Fibroblast of lung (primary cell): ENCODE data around the gene NTMT1. TPM values are rescaled to one million over a fixed set of nuclear protein-coding genes. Genes with fewer than 3 reads are reported as not detected.
"Not testable (repeated sequence)": the region's sequence is repeated elsewhere in the genome, so short reads cannot be mapped to it uniquely, and the experiment has no call there.

Experiments used
- DNase-seq, 2 donors: peaks; one replicate each; pipeline versions ENCODE4 v3.0.0 to v3.0.0-alpha.2; 2010; ENCODE audit warnings: low read depth in 2 of 2
- H2AFZ ChIP-seq: 2 replicates; pipeline ENCODE4 v1.5.1; 2012; ENCODE audit warnings: low read length, control low read depth, inconsistent platforms
- H3K27ac ChIP-seq: 2 replicates; pipeline ENCODE4 v1.5.1; 2011; ENCODE audit warnings: low read length, control low read depth; ENCODE audit not compliant: insufficient read depth
- H3K27me3 ChIP-seq: 2 replicates; pipeline ENCODE4 v1.5.1; 2011; ENCODE audit warnings: mild to moderate bottlenecking, low read length; ENCODE audit not compliant: control insufficient read depth, insufficient read depth
- H3K36me3 ChIP-seq: 2 replicates; pipeline ENCODE4 v1.5.1; 2011; ENCODE audit warnings: low read length; ENCODE audit not compliant: control insufficient read depth, insufficient read depth
- H3K4me1 ChIP-seq: 2 replicates; pipeline ENCODE4 v1.5.1; 2011; ENCODE audit warnings: low read length; ENCODE audit not compliant: control insufficient read depth, insufficient read depth; ENCODE audit errors: extremely low read depth
- H3K4me2 ChIP-seq: 2 replicates; pipeline ENCODE4 v1.5.1; 2011; ENCODE audit warnings: low read length, control low read depth; ENCODE audit not compliant: insufficient read depth; ENCODE audit errors: extremely low read depth
- H3K4me3 ChIP-seq, 4 experiments: fragments of 200-600 bp in 1 of 4; sonication (generic) in 1 of 4; replicated peaks in 1 of 4; 2 replicates each; pipeline ENCODE4 v1.5.1; 2011 to 2016; ENCODE audit warnings: low read length in 4 of 4, low read depth in 3 of 4, mild to moderate bottlenecking in 3 of 4, control low read depth in 2 of 4, inconsistent platforms in 1 of 4, mixed read lengths in 1 of 4; ENCODE audit not compliant: insufficient read depth in 1 of 4; ENCODE audit errors: control extremely low read depth in 1 of 4
- H3K79me2 ChIP-seq: 2 replicates; pipeline ENCODE4 v1.5.1; 2012; ENCODE audit warnings: mild to moderate bottlenecking, low read length, inconsistent platforms; ENCODE audit not compliant: control insufficient read depth, insufficient read depth
- H3K9ac ChIP-seq: 2 replicates; pipeline ENCODE4 v1.5.1; 2011; ENCODE audit warnings: mild to moderate bottlenecking, low read length, control low read depth; ENCODE audit not compliant: insufficient read depth
- H3K9me3 ChIP-seq: 2 replicates; pipeline ENCODE4 v1.5.1; 2012; ENCODE audit warnings: low read depth, low read length; ENCODE audit not compliant: control insufficient read depth, insufficient read depth
- H4K20me1 ChIP-seq: 2 replicates; pipeline ENCODE4 v1.5.1; 2011; ENCODE audit warnings: low read length; ENCODE audit not compliant: control insufficient read depth, insufficient read depth; ENCODE audit errors: extremely low read depth
- EZH2 ChIP-seq: IDR thresholded peaks from 2 replicates; pipeline ENCODE4 v1.5.1; 2012; ENCODE audit warnings: low read length, control low read depth, mild to moderate bottlenecking; ENCODE audit errors: missing control alignments
- polyA plus RNA-seq, 2 donors: library from polyadenylated mRNA; depleted of rRNA in 1 of 2; stranded (reverse) in 1 of 2; unstranded in 1 of 2; fragments of >200 nt; gene quantifications; 2 replicates each; pipeline ENCODE4 v1.2.1, GENCODE V29; 2011 to 2012; ENCODE audit warnings: missing spikeins in 1 of 2
- total RNA-seq: library from RNA; depleted of rRNA; stranded (reverse); fragments of >200 nt; gene quantifications from 2 replicates; pipeline ENCODE4 v1.2.1, GENCODE V29; 2014
- TF ChIP-seq, protein P1 (sequence below), 2 donors: IDR thresholded peaks in 1 of 2; conservative IDR thresholded peaks in 1 of 2; 1 replicate in 1 of 2; 2 replicates in 1 of 2; pipeline ENCODE4 v1.5.1; 2011 to 2012; ENCODE audit warnings: low read length in 2 of 2, control low read depth in 1 of 2, inconsistent platforms in 1 of 2, low read depth in 1 of 2, mild to moderate bottlenecking in 1 of 2

NTMT1 gene
- total and polyA plus RNA-seq, 2 donors (not counting 1 experiment from before 2014, with no cell fraction given), result 34.2 to 51.9 TPM

DNA sequence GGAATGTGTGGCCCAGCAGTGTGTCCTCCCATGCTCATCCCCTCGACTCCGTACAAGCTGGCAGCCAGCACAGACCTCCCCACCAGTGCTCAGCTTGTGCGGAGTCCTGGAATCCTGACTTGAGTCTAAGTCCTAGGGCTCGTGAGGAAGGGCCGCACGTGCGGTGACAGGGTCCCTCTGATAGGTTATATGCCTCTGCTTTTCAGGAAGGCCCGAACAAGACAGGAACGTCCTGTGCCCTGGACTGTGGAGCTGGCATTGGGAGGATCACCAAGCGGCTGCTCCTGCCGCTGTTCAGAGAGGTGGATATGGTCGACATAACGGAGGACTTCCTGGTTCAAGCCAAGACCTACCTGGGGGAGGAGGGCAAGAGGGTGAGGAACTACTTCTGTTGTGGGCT, 7.9 kb downstream of the NTMT1 start:
- no peak for DNase-seq
- Histone ChIP-seq H3K27me3 (no peaks in the 10 kb centered on the region), H2AFZ (no peak overlapping the region), H3K4me3 (no peak overlapping the region), H3K4me1 (peaks cover 23% of the 10 kb centered on the region), H4K20me1 (no peaks in the 10 kb centered on the region), H3K79me2 (peaks cover 71% of the 10 kb centered on the region), H3K27ac (no peak overlapping the region), H3K4me2 (no peak overlapping the region), H3K9me3 (no peaks in the 10 kb centered on the region), H3K36me3 (peaks cover 40% of the 10 kb centered on the region), H3K9ac (no peak overlapping the region)
- TF ChIP-seq EZH2, result no peak
- TF ChIP-seq, protein P1, sequence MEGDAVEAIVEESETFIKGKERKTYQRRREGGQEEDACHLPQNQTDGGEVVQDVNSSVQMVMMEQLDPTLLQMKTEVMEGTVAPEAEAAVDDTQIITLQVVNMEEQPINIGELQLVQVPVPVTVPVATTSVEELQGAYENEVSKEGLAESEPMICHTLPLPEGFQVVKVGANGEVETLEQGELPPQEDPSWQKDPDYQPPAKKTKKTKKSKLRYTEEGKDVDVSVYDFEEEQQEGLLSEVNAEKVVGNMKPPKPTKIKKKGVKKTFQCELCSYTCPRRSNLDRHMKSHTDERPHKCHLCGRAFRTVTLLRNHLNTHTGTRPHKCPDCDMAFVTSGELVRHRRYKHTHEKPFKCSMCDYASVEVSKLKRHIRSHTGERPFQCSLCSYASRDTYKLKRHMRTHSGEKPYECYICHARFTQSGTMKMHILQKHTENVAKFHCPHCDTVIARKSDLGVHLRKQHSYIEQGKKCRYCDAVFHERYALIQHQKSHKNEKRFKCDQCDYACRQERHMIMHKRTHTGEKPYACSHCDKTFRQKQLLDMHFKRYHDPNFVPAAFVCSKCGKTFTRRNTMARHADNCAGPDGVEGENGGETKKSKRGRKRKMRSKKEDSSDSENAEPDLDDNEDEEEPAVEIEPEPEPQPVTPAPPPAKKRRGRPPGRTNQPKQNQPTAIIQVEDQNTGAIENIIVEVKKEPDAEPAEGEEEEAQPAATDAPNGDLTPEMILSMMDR (conservative IDR thresholded peaks at IDR 0.05 in 1 of 2, IDR thresholded peaks at IDR 0.05 in 1 of 2; ENCODE audit: low read depth in 1 of 2, low read length in 2 of 2), result no peak

DNA sequence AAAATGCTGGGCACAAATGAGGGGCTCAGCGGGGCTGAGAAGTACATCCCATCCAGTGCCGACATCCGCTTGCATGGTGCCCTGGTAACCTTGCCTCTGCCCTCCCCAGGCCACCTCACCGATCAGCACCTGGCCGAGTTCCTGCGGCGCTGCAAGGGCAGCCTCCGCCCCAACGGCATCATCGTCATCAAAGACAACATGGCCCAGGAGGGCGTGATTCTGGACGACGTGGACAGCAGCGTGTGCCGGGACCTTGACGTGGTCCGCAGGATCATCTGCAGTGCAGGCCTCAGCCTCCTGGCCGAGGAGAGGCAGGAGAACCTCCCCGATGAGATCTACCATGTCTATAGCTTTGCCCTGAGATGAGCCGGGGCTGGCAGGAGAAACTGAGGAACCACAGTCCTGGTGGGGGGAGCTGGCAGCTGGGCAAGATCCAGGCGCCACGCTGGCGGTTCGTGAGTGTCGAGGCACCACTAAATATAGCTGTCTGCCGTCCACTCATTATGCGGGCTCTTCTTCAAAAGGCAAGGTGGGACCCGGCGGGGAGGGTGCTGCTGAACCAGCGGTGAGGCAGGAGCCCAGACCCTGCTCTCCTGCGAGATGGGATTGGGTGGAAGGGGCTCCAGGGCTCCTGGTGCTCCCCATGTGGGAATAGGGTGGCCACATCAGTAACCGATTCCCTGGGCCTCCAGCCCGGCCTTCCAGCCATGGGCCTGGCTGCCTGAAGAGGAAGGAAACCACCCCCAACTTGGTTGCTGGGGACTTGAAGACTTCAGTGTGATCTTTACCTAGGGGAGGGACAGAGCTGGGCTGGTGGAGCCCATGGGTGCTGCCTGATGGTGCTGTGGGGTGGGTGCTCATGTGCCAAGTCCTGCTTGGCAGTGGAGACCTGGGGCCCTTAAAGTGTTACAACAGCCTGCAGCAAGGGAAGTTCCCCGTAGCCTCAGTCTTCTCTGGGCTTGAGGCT, 9.4 kb downstream of the NTMT1 start:
- H3K36me3 ChIP-seq, result peaks cover 40% of the 10 kb centered on the region
- H3K27me3 ChIP-seq, result no peaks in the 10 kb centered on the region
- H3K4me2 ChIP-seq, result no peak overlapping the region
- no peak overlapping the region for H3K27ac ChIP-seq
- peaks cover 23% of the 10 kb centered on the region for H3K4me1 ChIP-seq
- H2AFZ ChIP-seq, result no peak overlapping the region
- H3K4me3 ChIP-seq, result no peak overlapping the region
- H3K9me3 ChIP-seq, result no peaks in the 10 kb centered on the region
- no peak overlapping the region for H3K9ac ChIP-seq
- no peak for TF ChIP-seq EZH2
- TF ChIP-seq, protein P1 (conservative IDR thresholded peaks at IDR 0.05 in 1 of 2, IDR thresholded peaks at IDR 0.05 in 1 of 2; ENCODE audit: low read depth in 1 of 2, low read length in 2 of 2), result no peak
- H3K79me2 ChIP-seq, result peaks cover 69% of the 10 kb centered on the region
- DNase-seq, result no peak
- H4K20me1 ChIP-seq, result no peaks in the 10 kb centered on the region

DNA sequence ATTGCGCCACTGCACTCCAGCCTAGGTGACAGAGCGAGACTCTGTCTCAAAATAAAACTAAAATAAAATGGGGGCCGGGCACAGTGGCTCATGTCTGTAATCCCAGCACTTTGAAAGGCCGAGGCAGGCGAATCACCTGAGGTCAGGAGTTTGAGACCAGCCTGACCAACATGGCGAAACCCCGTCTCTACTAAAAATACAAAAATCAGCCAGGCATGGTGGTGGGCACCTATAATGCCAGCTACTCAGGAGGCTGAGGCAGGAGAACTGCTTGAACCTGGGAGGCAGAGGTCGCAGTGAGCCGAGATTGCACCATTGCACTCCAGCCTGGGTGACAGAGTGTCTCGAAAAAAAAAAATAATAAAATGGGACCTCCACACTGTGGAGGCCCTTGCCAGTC, 10.4 kb downstream of the NTMT1 start:
- H3K27me3 ChIP-seq, H2AFZ ChIP-seq, DNase-seq, H3K4me3 ChIP-seq, H3K9ac ChIP-seq, H4K20me1 ChIP-seq, H3K27ac ChIP-seq, H3K9me3 ChIP-seq, H3K4me2 ChIP-seq: not testable (repeated sequence)
- peaks cover 69% of the 10 kb centered on the region for H3K79me2 ChIP-seq
- H3K4me1 ChIP-seq, result peaks cover 24% of the 10 kb centered on the region
- H3K36me3 ChIP-seq, result peaks cover 38% of the 10 kb centered on the region
